ENCODE data around the gene TNFSF18.

DNA sequence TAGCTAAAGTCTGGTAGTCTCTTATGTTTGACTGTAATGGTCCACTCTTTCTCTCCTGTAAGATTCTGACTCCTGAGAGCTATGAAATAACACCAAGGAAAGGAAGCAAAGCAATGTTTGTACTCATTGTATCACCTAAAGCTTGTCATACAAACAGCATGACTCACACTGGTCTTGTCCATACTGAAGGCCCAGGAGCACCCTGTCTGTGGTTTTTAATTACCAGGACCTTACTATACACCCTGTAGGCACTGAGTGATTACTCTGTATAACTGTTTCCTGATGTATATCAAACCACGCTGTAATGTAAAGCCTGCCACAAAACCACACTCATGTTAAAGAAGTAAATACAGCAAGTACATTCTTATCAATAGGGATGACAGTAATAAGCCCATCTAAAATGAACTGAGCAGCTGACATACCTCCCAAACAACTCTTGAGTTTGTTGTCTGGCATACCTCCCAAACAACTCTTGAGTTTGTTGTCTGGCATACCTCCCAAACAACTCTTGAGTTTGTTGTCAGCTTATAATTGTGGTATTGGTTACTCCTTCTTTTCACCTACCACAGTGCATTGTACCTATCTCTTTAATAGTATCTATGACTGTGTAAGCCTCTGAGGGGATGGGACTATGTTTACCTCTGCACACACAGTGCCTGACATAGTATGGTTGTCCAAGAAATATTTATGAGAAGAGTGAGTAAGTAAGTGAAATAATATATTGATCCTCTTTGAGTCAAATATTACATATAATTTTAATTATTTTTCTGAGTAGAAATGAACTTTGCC is 11.6 kb upstream of the TNFSF18 start:
- TF ChIP-seq, protein P1, sequence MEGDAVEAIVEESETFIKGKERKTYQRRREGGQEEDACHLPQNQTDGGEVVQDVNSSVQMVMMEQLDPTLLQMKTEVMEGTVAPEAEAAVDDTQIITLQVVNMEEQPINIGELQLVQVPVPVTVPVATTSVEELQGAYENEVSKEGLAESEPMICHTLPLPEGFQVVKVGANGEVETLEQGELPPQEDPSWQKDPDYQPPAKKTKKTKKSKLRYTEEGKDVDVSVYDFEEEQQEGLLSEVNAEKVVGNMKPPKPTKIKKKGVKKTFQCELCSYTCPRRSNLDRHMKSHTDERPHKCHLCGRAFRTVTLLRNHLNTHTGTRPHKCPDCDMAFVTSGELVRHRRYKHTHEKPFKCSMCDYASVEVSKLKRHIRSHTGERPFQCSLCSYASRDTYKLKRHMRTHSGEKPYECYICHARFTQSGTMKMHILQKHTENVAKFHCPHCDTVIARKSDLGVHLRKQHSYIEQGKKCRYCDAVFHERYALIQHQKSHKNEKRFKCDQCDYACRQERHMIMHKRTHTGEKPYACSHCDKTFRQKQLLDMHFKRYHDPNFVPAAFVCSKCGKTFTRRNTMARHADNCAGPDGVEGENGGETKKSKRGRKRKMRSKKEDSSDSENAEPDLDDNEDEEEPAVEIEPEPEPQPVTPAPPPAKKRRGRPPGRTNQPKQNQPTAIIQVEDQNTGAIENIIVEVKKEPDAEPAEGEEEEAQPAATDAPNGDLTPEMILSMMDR (IDR thresholded peaks at IDR 0.05; ENCODE audit: poor library complexity, severe bottlenecking): no peak
- no peak for TF ChIP-seq EP300 (conservative IDR thresholded peaks at IDR 0.05; ENCODE audit: poor library complexity, severe bottlenecking)
- no peak for TF ChIP-seq MXI1 (conservative IDR thresholded peaks at IDR 0.05; ENCODE audit: poor library complexity, severe bottlenecking)
- TF ChIP-seq, protein P2, sequence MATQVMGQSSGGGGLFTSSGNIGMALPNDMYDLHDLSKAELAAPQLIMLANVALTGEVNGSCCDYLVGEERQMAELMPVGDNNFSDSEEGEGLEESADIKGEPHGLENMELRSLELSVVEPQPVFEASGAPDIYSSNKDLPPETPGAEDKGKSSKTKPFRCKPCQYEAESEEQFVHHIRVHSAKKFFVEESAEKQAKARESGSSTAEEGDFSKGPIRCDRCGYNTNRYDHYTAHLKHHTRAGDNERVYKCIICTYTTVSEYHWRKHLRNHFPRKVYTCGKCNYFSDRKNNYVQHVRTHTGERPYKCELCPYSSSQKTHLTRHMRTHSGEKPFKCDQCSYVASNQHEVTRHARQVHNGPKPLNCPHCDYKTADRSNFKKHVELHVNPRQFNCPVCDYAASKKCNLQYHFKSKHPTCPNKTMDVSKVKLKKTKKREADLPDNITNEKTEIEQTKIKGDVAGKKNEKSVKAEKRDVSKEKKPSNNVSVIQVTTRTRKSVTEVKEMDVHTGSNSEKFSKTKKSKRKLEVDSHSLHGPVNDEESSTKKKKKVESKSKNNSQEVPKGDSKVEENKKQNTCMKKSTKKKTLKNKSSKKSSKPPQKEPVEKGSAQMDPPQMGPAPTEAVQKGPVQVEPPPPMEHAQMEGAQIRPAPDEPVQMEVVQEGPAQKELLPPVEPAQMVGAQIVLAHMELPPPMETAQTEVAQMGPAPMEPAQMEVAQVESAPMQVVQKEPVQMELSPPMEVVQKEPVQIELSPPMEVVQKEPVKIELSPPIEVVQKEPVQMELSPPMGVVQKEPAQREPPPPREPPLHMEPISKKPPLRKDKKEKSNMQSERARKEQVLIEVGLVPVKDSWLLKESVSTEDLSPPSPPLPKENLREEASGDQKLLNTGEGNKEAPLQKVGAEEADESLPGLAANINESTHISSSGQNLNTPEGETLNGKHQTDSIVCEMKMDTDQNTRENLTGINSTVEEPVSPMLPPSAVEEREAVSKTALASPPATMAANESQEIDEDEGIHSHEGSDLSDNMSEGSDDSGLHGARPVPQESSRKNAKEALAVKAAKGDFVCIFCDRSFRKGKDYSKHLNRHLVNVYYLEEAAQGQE (IDR thresholded peaks at IDR 0.05; ENCODE audit: borderline replicate concordance): no peak
- TF ChIP-seq POLR2AphosphoS5 (IDR thresholded peaks at IDR 0.05): no peak
- no peak for TF ChIP-seq SMC3 (conservative IDR thresholded peaks at IDR 0.05; ENCODE audit: poor library complexity)
- no peak for TF ChIP-seq RAD21 (conservative IDR thresholded peaks at IDR 0.05)
- no peak for TF ChIP-seq TAF1 (IDR thresholded peaks at IDR 0.05; ENCODE audit: low read depth)

Measured in neural cell (in vitro differentiated cells).